Suprapubic skin (tissue), 3 donors: ENCODE results near the gene FAM24A.

Experiments used
- EP300 ChIP-seq: sonication (generic); formaldehyde crosslinking; IDR thresholded peaks from one replicate; pipeline ENCODE4 v1.6.1; 2017; ENCODE audit warnings: antibody characterized with exemption
- TF ChIP-seq, protein P1 (sequence below), 2 donors: fragments of 200-600 bp in 1 of 2; fragments of 450-650 bp in 1 of 2; sonication (generic) in 1 of 2; IDR thresholded peaks; one replicate each; pipeline ENCODE4 v1.5.1; 2016 to 2019; ENCODE audit warnings: antibody characterized with exemption in 2 of 2, mild to moderate bottlenecking in 1 of 2, moderate library complexity in 1 of 2

DNA sequence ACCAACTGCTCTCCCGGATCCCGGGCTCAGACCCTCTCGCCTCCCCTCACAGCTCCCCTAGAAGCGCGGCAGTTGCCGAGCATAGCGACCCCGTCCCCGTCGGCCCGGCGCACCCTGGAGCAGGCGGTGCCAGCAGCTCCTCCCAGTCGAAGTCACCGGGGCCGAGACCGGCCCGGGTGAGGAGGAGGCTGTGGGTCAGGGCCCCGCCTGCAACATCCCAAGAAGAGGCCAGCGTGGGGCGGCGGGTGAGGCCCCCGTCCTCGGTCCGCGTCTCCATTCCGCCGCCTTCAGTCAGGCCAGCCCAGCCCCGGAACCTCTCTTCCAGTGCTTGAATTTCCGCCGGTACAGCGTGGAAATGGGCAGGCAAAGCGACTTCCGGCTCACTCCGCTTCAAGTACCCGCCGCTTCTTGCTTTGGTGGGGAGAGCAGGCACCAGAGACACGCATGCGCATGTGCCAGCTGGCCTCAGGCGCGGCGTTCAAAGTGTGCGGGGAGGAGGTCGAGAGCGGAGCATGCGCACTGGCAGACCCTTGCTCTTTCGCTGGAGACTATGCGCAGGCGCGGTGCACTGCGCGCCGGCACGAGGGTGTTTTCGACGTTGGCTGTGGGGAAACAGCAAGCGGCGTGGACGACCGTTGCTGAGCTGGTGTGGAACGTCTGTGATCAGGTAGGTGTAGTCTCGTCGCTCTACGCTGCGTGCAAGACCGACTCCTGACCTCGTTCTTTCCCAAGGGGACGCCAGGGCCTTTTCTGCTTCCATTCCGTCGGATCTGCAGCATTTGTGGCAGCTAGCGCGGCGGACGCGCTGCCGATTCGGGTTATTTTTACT is 43.7 kb downstream of the FAM24A start, which contains the start of gene C10orf88:
- TF ChIP-seq, protein P1, sequence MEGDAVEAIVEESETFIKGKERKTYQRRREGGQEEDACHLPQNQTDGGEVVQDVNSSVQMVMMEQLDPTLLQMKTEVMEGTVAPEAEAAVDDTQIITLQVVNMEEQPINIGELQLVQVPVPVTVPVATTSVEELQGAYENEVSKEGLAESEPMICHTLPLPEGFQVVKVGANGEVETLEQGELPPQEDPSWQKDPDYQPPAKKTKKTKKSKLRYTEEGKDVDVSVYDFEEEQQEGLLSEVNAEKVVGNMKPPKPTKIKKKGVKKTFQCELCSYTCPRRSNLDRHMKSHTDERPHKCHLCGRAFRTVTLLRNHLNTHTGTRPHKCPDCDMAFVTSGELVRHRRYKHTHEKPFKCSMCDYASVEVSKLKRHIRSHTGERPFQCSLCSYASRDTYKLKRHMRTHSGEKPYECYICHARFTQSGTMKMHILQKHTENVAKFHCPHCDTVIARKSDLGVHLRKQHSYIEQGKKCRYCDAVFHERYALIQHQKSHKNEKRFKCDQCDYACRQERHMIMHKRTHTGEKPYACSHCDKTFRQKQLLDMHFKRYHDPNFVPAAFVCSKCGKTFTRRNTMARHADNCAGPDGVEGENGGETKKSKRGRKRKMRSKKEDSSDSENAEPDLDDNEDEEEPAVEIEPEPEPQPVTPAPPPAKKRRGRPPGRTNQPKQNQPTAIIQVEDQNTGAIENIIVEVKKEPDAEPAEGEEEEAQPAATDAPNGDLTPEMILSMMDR (IDR thresholded peaks at IDR 0.05): no peak
- TF ChIP-seq EP300: no peak
